Measurements from ENCODE around the gene GIPC2.

DNA sequence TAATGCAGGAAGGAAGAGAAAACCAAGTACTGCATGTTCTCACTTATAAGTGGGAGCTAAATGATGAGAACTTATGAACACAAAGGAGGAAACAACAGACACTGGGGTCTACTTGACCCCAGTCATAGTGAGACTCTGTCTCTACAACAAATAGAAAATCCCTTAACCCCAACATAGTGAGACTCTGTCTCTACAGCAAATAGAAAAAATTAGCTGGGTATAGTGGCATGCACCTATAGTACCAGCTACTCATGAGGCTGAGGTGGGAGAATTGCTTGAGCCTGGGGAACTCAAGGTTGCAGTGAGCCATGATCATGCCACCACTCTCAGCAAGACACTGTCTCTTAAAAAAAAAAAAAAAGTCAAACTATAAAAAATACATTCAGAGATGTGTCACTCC is 42.7 kb downstream of the GIPC2 start:
- TF ChIP-seq, protein P1, sequence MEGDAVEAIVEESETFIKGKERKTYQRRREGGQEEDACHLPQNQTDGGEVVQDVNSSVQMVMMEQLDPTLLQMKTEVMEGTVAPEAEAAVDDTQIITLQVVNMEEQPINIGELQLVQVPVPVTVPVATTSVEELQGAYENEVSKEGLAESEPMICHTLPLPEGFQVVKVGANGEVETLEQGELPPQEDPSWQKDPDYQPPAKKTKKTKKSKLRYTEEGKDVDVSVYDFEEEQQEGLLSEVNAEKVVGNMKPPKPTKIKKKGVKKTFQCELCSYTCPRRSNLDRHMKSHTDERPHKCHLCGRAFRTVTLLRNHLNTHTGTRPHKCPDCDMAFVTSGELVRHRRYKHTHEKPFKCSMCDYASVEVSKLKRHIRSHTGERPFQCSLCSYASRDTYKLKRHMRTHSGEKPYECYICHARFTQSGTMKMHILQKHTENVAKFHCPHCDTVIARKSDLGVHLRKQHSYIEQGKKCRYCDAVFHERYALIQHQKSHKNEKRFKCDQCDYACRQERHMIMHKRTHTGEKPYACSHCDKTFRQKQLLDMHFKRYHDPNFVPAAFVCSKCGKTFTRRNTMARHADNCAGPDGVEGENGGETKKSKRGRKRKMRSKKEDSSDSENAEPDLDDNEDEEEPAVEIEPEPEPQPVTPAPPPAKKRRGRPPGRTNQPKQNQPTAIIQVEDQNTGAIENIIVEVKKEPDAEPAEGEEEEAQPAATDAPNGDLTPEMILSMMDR (IDR thresholded peaks at IDR 0.05; ENCODE audit: insufficient read depth, low read length): no peak
- TF ChIP-seq SPI1 (IDR thresholded peaks at IDR 0.05; ENCODE audit: borderline replicate concordance, low read depth) (no peak), POLR2AphosphoS5 (IDR thresholded peaks at IDR 0.05; ENCODE audit: low read depth) (no peak)
